ENCODE results near the gene DNAI1. TPM values are rescaled to one million over a fixed set of nuclear protein-coding genes. Genes with fewer than 3 reads are reported as not detected.

Gene DNAI1
- total RNA-seq, 1 donor from 2014 or later: 0.99 TPM

- DNase-seq (ENCODE audit: low read depth): no peak
These were observed 31.8 kb downstream of the DNAI1 start for GRCh38 chr9:34490360-34490759.

- DNase-seq (ENCODE audit: low read depth): no peak
These were observed 32.2 kb downstream of the DNAI1 start for GRCh38 chr9:34490760-34491159.

DNA sequence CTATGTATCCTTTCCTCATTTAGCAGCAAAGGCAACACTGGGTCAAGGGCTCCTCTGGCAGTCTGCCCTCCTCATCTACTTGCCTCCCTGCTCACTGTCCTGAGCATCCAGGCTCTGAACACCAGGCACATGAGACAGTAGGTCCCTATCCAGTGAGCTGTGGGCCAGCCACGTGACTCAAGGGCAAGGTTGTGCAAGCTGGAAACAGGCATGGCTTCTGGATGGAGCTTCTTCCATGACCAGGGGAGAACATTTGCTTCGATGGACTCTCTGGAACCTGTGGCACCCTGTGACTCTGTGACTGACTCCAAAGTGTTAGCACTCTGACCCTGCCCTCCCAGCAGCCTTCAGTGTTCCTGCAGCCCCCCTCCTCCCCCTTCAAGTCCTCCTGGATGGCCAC is 33.0 kb downstream of the DNAI1 start:
- no peak for DNase-seq (ENCODE audit: low read depth)

- DNase-seq (ENCODE audit: low read depth): no peak
These were observed 33.4 kb downstream of the DNAI1 start for GRCh38 chr9:34492051-34492450.

GRCh38 chr9:34493972-34494535 is 35.4 kb downstream of the DNAI1 start:
- peak; percentile 36 for DNase-seq (ENCODE audit: low read depth)

DNA sequence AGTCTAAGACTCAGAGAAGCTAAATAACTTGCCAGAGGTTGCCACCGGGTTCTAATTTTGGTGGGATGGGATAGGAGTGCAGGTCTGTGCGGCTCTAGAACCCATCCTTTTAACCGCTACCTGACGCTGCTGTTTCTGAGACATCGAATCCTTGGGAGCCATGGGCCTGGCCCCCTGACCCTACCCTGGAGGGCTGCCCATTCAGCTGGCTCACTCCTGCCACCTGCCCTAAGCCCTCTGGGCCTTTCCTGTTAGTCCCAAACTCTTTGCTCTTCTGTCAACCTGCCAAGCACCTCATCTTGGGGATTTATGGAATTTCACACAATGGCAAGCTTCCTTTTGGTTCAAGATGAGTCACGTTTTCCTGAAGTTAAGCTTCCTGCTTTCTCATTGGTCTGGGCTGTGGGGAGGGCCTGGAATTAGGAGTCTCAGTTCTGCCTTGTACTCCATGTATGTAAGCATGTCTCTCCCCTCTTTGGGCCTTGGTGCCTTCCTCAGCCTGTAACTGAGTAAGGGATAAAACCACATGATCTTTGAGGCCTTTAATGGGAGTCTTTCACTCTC is 37.6 kb downstream of the DNAI1 start:
- DNase-seq (ENCODE audit: low read depth): no peak

GRCh38 chr9:34498553-34498952 is 39.9 kb downstream of the DNAI1 start:
- no peak for DNase-seq (ENCODE audit: low read depth)

DNA sequence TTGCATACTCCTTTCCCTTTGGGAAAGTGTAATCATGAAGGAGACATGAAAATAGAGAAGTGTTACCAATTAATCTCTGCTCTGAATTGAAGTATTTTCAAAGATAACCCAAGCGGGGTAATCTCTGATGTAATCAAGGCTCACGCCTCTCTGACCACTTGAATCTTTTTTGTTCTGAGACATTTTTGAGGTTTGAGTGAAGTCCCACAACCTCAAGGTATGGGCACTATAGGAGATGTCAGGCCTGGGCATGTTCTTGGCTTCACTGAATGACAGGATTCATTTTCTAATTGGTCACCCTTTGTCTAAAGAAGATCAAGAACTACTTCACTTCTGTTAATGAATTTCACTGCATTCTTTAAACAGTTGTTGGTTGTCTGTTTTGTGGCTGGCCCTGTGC is 40.5 kb downstream of the DNAI1 start:
- DNase-seq (ENCODE audit: low read depth): no peak

DNA sequence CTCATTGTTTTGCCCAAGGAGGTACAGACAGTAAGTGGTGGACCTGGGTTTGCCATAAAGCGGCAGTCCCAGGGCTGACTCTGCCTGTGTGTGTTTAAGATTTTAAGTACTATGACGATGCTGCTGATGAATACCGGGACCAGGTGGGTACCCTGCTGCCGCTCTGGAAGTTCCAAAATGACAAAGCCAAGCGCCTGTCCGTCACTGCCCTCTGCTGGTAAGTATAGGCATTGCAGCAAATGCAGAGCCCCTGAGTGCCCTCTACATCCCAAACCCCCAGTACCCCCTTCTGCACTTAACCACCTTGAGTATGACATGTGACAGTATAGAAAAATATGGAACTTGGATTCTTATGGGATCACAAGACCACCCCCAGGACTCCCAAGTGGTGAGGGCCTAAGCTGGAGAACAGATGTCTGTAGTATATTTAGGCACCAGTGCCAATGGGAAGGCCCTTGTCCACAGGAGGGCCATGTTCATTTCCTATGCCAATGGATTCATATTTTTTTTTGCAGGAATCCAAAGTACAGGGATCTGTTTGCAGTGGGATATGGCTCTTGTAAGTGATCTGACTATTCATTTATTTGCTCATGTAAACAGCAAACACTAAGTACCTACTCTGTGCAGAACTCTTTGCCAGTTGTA is 42.1 kb downstream of the DNAI1 start:
- peak; percentile 20 for DNase-seq (ENCODE audit: low read depth)

DNA sequence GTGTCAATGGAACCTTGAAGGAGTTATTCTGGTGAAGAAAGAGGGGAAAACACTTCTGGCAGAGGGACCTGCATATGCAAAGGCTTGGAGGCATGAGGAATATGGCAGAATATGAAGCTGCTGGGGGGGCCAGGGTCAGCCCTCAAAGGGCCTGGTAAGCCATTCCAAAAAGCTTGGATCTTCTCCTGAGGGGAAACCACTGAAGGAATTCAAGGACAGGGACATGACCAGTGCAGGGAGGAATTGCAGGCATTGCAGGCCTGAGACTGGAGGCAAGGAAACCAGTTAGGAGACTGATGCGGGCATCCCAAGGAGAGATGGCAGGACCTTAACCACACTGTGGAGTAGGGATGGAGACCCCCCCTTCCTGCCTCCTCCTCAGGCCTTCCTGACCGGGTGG is 42.8 kb downstream of the DNAI1 start:
- DNase-seq (ENCODE audit: low read depth): no peak

GRCh38 chr9:34501889-34502425 is 43.4 kb downstream of the DNAI1 start:
- peak; percentile 5 for DNase-seq (ENCODE audit: low read depth)

GRCh38 chr9:34502471-34502870 is 43.9 kb downstream of the DNAI1 start:
- DNase-seq (ENCODE audit: low read depth): no peak

DNA sequence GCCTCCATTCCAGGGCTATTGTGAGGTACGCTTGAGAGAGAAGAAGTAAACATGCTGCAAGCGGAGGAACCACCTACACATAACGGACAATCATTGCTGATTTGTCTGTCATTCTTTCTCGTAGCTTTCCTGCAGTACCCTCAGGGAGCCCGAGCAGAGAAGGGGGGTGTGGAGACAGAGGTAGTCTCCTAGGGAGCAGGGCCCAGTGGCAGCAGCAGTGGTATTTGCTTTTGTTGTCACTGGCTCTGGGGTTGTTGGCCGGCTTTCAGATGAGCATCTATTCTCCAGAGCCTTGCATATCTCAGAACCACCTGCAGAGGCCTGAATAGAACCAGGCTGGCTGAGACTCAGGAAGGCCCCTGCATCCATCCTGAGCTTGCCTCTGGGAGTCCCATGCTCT is 44.3 kb downstream of the DNAI1 start:
- DNase-seq (ENCODE audit: low read depth): no peak

DNA sequence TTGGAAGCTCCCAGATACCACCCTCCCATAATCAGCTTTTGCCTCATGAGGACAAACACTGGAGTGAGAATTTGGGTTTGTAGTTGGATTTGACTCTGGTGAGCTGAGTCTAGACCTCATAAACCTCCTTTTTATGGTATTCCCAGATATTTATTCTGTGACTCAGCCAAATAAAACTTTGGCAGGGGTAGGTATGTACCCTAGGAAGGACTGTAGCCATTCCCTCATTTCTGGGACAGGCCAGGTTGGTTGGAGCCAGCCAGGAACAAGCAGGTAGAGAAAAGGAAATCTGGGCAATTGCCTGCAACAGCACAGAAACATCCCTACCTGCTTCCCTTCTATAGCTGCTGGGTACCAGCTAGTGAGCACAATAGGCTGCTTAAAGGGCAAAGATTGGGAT is 44.8 kb downstream of the DNAI1 start:
- no peak for DNase-seq (ENCODE audit: low read depth)

DNA sequence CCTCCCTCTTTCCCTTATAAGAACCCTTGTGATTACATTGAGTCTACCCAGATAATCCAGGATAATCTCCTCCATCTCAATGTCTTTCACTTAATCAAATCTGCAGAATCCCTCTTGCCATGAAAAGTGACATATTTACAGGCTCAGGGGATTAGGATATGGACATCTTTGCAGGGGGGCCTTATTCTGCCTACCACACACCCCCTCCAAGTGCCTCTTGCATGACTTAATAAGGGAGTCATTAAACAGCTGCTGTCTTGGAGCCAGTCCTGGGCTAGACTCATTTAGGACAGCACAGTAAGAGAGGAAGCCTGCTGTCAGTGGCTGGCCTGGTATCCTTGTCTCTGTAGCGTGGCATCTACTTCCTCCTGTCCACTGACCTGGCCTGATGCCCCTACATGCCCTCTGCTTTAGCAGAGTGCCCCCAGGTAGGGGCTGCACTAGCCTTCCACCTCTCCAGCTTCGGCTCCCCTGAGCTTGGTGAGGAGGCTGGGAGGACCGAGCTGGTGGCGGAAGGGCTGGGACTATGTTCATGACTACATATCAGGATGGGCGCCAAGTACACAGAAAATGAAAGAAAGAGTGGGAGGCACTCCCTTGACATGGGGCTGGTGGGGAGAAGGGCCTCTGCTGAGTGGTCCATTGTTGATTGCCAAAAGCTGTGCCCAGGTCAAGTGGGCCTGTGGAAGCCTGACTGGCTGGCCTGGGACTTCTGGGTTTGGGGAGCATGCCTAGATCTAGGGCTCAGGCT is 46.9 kb downstream of the DNAI1 start:
- DNase-seq (ENCODE audit: low read depth): no peak

GRCh38 chr9:34506623-34507022 is 48.0 kb downstream of the DNAI1 start:
- no peak for DNase-seq (ENCODE audit: low read depth)

DNA sequence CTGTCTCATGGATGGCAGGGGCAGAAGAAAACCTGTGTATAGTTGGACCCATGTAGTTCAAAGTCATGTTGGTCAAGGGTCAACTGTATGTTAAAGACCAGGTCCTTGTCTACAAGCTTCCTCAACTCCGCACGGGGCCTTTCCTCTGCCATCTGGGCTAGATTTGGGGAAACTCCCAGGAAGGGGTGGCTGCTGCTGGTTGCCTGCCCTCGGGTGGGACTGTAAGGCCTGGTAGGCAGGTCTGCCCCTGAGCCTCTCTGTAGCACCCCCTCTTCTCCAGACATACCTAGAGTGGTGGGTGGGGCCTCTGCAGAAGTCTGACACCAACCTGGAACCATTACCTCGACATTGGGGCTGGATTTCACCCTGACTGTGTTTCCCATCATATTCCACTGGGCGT is 49.0 kb downstream of the DNAI1 start:
- no peak for DNase-seq (ENCODE audit: low read depth)

DNA sequence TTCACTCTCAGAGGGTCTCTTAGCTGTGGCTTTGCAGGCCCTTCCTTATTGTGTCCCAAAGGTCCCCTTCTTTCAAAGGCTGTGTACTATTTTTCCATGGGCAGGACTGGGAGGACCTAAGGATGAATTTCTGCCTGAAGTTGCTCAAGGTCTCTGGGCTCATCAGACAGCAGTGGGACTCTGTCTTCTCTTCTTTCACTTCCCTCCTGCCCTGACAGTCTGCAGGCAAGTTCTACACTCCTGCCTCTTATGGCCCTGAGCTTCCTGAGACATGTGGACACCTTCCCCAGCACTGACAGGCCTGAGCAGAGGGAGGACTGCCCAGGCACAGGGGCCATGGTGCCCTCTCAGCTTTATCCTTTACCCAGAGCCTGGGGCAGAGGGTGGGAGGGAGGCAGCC is 49.4 kb downstream of the DNAI1 start:
- no peak for DNase-seq (ENCODE audit: low read depth)

GRCh38 chr9:34508463-34508862 is 49.9 kb downstream of the DNAI1 start:
- DNase-seq (ENCODE audit: low read depth): no peak

- no peak for DNase-seq (ENCODE audit: low read depth)
These were observed 50.3 kb downstream of the DNAI1 start for GRCh38 chr9:34508951-34509350.

GRCh38 chr9:34510497-34511468 is 52.2 kb downstream of the DNAI1 start:
- no peak for DNase-seq (ENCODE audit: low read depth)
